HG03095 (cell line): ENCODE results near the gene EZR.

Source experiments
- ATAC-seq: cut with Tn5 transposase; IDR thresholded peaks from one replicate; pipeline ENCODE4 v1.9.1; 2021; ENCODE audit warnings: moderate library complexity; ENCODE audit not compliant: unreplicated experiment

EZR gene

DNA sequence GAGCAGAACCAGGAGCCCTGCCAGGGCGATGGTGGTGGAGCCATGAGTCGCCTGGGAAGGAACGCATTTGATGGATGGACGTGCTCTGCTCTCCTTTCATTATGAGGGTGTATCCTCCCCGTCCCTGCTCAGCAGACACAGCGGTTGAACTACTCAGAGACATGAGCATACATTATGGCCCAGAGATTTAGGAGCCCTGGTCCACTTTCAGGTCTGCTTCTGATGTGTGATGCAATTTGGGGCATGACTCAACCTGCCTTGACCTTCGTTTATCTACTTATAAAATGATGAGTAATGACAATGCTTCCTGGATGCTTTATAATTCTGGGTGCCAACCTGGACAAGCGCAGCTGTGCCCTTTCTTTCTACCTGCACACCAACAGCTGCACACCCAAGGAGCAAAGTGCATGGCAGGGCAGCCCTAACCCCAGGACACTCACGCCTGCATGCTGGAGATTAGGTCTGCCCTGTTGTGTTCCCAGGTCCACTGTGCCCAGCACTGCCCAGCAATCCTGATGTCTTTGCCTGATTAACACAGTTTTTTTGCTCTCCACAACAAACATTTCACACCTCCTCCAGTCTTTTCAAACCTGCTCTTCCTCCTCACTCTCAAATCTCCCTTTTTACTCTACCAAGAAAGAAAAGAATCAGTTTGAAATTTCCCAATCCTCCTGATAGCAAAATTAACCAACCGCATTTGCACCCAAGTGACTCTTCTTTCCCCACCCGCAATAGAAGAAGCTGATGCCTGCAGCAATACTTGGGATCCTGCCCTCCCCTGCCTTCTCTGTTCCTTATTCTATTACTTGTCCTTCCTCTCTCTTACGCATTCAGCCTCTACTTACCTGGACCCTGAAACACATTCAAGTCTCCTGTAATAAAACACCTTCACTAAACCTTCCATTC is 81.2 kb downstream of the EZR start:
- ATAC-seq = no peak

DNA sequence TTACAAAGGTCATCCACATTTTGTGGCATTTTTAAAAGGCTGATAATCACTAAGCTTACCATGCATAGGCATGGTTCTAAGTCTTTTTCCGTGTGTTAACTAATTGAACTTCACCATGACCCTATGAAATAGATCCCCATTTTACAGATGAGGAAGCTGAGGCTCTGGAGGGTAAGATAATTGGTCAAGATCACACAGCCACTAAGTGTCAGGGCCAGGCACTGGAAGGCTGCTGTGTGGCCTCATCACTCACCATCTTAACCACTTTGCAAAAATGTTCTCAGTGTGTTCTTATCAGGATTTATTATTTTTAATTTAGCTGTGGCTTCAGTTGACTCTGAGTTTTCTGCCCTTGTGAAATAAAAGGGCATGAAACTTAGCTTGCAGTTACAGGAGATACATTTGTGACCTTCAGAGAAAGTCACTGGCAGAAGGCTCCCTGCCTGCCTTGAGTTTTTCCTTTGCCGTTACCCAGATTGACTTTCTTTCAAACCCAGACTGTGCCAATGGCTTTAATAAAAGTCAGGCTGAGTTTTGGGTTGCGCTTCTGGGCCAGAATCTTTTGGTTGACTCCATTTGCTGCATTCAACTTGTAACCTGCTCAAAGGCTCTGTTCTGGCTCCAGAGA is 82.0 kb downstream of the EZR start:
- no peak for ATAC-seq

DNA sequence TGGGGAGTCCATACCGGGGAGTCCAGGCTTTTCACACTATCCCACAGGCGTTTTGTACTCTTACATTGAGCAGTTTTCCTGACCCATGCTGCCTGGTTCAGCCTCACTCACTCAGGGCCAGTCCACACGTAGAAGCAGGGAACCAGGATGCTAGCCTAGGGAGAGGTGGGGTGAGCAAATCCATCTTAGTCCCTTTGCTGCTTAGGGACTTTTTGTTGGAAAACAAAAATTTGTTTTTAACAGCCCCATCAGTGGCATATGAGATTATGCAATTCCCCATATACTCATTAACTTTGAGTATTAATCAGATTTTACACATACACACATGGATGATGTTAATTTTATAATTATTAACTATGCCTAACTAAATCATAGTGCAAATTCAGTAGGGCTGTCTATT is 84.2 kb downstream of the EZR start:
- ATAC-seq = no peak

DNA sequence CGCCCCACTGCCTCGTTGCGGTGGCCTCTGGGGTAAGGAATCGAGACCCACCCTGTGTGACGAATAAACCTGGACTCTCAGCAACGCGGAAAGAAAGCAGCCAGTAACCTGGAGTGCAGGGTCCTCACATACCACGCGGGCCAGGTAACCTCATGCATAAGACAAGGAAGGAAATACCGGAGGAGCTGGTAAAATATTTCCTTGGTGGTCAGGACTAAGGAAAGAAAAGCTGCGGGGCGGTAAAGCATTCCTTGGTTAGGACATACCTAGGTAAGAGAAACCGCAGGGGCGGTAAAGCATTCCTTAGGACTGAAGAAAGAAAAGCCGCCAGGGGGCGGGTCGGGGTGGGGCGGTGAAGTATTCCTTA is 88.6 kb downstream of the EZR start:
- no peak for ATAC-seq

DNA sequence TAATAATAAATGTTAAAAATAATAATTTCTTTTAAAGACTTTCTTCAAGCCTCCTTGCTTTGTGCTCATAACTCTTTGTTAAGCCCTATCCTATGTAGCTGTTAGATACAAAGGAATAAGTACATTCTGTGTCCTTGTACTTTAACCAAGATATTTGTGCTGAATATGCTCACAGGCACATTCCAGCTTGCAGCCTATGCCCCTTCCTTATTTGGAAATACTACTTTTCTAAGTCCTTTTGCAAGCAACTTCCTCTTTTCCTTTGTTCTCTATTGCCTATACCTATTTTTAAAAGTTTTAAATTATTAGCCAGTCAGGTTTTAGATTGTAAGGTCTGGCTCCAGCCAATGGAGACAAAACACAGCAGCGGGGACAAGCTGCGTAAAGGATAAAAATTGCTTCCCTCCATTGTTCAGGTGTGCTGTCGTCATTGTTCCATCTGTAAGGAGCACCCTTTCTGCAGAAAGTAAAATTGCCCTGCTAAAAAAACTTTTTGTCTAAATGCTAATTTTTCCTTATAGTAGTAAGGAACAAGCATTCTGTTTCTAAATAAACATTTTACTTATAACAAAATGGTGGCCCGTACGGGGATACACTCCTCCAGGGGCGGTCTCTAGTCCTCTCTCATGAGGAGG is 89.1 kb downstream of the EZR start:
- ATAC-seq = no peak

DNA sequence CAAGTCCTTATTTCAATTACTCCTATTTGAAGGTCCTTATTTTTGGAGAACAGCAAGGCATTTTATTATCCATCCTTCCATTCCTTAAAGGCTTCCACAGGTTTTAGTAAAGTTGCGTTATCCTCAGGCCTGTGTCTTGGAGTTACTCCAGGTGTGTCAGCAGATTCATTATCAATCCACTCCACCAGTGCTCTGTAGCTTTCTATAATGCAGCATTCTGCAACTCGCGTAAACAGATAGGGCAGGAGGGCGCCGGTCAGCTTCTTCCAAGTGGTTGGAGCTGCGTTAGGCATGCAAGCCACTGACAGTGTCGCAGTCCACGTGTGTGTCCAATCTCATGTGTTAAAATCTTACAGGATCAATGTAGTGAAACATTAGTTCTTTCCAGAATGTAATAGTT is 93.5 kb downstream of the EZR start:
- ATAC-seq = no peak

DNA sequence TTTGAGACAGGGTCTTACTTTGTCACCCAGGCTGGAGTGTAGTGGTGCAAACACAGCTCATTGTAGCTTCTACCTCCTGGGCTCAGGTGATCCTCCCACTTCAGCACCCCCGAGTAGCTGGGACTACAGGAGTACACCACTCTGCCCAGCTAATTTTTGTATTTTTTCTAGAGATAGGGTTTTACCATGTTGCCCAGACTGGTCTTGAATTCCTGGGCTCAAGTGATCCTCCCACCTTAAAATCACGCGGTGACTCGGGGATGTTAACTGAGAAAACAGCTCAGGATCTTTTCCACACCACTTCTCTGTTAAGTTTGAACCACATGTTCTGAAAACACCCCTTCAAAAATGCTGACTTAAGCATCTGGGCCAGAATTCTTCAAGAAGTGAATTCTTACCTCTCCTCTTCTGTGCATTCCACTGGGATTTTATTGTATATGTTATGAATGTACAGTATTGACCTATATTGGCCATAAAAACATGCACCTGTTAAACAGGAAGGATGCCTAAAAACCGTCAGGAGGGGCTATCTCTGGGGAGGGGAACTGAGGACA is 96.9 kb downstream of the EZR start:
- no peak for ATAC-seq

DNA sequence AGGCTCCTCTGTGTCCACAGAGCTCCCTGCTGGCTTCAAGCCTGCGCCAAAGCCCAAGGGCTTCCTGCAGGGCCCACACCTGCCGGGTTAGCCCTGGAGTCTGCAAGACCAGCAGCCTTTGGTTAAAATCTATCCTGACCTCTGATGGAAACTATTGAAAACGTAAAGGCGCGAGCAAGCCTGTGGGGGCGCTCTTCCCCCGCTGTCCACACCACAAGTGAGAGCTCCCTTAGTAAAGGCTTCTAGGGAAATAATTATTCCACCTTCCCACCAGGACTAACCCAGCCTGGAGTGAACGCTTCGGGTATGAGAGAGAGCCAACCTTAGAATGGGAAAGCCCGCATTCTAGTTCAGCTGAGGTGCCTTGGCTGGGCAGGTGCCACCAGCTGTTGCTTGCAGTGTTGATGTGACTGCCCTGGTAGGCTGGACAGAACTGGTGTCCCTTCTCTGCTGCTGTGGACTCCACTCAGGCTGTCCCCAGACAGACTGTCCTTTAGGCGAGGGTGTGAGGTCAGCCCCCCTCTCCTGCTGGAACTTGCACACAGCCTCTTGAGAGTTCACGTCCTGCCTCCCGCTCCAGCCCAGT is 100.6 kb downstream of the EZR start:
- ATAC-seq = no peak

DNA sequence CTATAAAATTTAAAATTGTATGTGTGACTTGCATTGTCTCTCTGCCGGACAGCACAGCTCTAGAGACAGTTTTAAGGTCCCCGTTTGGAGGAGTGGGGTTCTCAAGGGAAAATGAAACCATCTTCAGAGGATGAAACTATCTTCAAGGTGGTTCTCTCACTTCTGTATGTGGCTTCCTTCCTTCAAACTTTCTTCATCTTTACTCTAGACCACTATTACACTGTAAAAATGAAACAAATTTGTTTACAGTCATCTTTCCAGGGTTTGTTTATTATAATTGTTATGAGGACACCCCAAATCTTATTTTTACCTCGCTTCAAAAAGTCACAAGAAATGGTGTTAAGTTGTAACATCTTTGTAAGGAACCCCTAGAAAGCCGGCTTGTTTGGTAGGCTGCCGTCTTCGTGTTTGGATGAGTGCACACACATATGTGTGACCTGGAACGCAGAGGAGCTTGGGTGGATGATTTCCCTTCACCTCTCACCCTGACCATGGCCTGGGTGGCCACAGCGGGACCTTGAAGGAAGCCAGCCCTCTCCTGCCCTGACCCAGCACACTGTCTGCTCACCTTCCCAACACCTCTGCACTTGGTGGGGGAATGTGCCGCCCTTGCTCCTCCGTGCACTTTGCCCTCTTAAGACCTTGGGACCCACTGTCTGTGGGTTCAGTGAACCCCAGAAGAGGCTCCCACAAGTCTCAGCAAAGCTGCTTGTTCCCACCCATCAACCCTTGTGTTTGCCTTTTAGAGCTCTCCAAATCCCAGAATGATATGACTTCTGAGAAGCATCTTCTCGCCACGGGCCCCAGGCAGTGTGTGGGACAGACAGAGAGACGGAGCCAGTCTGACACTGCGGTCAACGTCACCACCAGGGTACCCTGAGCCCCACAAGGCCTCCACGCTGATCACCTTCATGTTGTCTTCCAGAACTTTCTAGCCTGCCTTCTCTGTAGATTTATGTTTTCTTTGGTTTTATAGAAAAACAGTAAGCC is 101.5 kb downstream of the EZR start:
- ATAC-seq = peak; percentile 64
